Ascending aorta (tissue), 2 donors: Measurements from ENCODE around the gene OR52E2. TPM values are rescaled to one million over a fixed set of nuclear protein-coding genes. Genes with fewer than 3 reads are reported as not detected.

Experiments used
- DNase-seq, 2 donors: peaks; one replicate each; pipeline ENCODE4 v3.0.0-alpha.2; 2019; ENCODE audit warnings: low spot score in 2 of 2
- H3K27ac ChIP-seq, 2 donors: fragments of 200-600 bp; sonication (generic); one replicate each; pipeline ENCODE4 v1.5.1; 2016 to 2017; ENCODE audit warnings: mild to moderate bottlenecking in 1 of 2
- H3K27me3 ChIP-seq: fragments of 200-600 bp; sonication (generic); one replicate; pipeline ENCODE4 v1.5.1; 2017
- H3K36me3 ChIP-seq, 2 donors: fragments of 200-600 bp; sonication (generic); one replicate each; pipeline ENCODE4 v1.5.1; 2016
- H3K4me1 ChIP-seq, 2 donors: fragments of 200-600 bp; sonication (generic); one replicate each; pipeline ENCODE4 v1.5.1; 2016 to 2017; ENCODE audit warnings: mild to moderate bottlenecking in 1 of 2
- H3K4me3 ChIP-seq, 2 donors: fragments of 200-600 bp; sonication (generic); one replicate each; pipeline ENCODE4 v1.5.1; 2016 to 2017; ENCODE audit warnings: mild to moderate bottlenecking in 1 of 2
- H3K9me3 ChIP-seq, 2 donors: fragments of 200-600 bp; sonication (generic); one replicate each; pipeline ENCODE4 v1.5.1; 2016
- CTCF ChIP-seq, 3 experiments: fragments of 200-600 bp in 2 of 3; fragments of 450-650 bp in 1 of 3; sonication (generic) in 2 of 3; IDR thresholded peaks; one replicate each; pipeline ENCODE4 v1.5.1; 2016 to 2019; ENCODE audit warnings: antibody characterized with exemption in 3 of 3, mild to moderate bottlenecking in 1 of 3, moderate library complexity in 1 of 3
- intact Hi-C: fragments of 100-400 bp; cut with DNase I; formaldehyde crosslinking; loops from one replicate; pipeline ENCODE4 v1.15.1; 2023
- total RNA-seq: library from RNA; depleted of rRNA; stranded (reverse); fragments of >200 nt; gene quantifications from one replicate; pipeline ENCODE4 v1.1.0, GENCODE V29; 2016

The OR52E2 gene
- total RNA-seq, 1 donor from 2014 or later: not detected

- intact Hi-C loops: no loop called here
- H3K9me3 ChIP-seq: peaks cover 0 to 9% of the 10 kb centered on the region in 2 donors
Measured at GRCh38 chr11:5021996-5022395, 37.4 kb downstream of the OR52E2 start.

DNA sequence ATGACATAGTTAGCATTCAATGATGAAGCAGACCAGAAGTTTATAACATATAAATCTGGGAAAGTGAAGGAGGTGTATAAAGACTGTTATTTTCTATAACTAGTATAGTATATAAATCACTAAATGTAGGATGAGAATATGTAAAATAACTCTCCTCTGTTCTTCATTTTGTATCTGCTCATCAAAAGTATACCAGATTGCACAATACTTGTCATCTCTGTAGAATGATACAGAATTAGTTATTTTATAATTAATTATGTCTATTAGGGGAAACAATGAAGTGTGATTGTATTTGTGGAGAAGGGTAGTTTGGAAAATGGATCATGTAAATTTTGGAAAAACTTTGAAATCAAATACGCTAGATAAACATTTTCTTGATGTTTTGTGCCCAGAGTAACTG, 46.4 kb downstream of the OR52E2 start:
- H3K4me3 ChIP-seq: no peak overlapping the region
- no peak overlapping the region for H3K27ac ChIP-seq
- no peak for TF ChIP-seq CTCF (IDR thresholded peaks at IDR 0.05)
- intact Hi-C loops: no loop called here
- DNase-seq: no peak
- H3K9me3 ChIP-seq: no peaks in the 10 kb centered on the region
- H3K4me1 ChIP-seq: no peaks in the 10 kb centered on the region
- H3K36me3 ChIP-seq: no peaks in the 10 kb centered on the region
- no peaks in the 10 kb centered on the region for H3K27me3 ChIP-seq

More at GRCh38 chr11:5021996-5022395, 37.4 kb downstream of the OR52E2 start:
- no peaks in the 10 kb centered on the region for H3K4me1 ChIP-seq
- no peaks in the 10 kb centered on the region for H3K27me3 ChIP-seq
- no peak for DNase-seq
- H3K36me3 ChIP-seq: no peaks in the 10 kb centered on the region
- no peak overlapping the region for H3K4me3 ChIP-seq
- no peak for TF ChIP-seq CTCF (IDR thresholded peaks at IDR 0.05)
- H3K27ac ChIP-seq: no peak overlapping the region

DNA sequence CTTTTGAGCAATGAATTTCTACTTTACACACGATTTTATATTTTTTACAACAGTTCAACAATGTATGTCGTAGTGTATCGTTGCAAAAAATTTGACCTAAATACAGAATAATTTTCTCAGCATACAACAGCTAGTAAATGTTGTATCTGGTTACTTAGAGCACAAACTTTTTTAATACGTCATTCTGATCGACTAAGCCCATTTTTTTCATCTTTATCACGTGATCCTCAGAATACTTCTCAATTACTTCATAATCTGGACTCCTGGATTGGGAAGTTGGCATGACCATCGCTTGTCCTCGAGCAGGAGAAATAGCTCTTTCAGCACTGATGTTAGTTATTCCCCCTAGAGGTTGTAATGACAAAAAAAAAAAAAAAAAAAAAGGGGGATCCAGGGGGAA, 48.2 kb downstream of the OR52E2 start:
- Histone ChIP-seq H3K9me3 (no peaks in the 10 kb centered on the region), H3K4me3 (no peak overlapping the region), H3K27ac (no peak overlapping the region), H3K4me1 (no peaks in the 10 kb centered on the region), H3K27me3 (no peaks in the 10 kb centered on the region), H3K36me3 (no peaks in the 10 kb centered on the region)
- no peak for TF ChIP-seq CTCF (IDR thresholded peaks at IDR 0.05)
- DNase-seq: no peak
- intact Hi-C loops: no loop called here

Other genes starting within 250 kb of the OR52E2 start
- not detected for gene OR51F2, start 238.3 kb downstream of the OR52E2 start, total RNA-seq
- not detected for gene OR51S1, start 210.4 kb downstream of the OR52E2 start, total RNA-seq
- gene OR51T1, start 177.7 kb downstream of the OR52E2 start, total RNA-seq: not detected
- not detected for gene OR51A7, start 155.8 kb downstream of the OR52E2 start, total RNA-seq
- gene OR51G2, start 140.3 kb downstream of the OR52E2 start, total RNA-seq: not detected
- not detected for gene OR51G1, start 135.3 kb downstream of the OR52E2 start, total RNA-seq
- not detected for gene OR51A4, start 112.0 kb downstream of the OR52E2 start, total RNA-seq
- not detected for gene OR51A2, start 103.9 kb downstream of the OR52E2 start, total RNA-seq
- gene OR51L1, start 64.8 kb downstream of the OR52E2 start, total RNA-seq: not detected
- gene OR52J3, start 13.1 kb downstream of the OR52E2 start, total RNA-seq: not detected
- gene OR52E1, start 9.9 kb upstream of the OR52E2 start, total RNA-seq: not detected
- gene OR52A5, start 78.7 kb upstream of the OR52E2 start, total RNA-seq: not detected
- not detected for gene OR52A1, start 95.1 kb upstream of the OR52E2 start, total RNA-seq
- not detected for gene OR51V1, start 141.1 kb upstream of the OR52E2 start, total RNA-seq
- 1,146 TPM for gene HBB, start 167.4 kb upstream of the OR52E2 start, total RNA-seq
- not detected for gene HBD, start 174.9 kb upstream of the OR52E2 start, total RNA-seq
- not detected for gene HBG1, start 190.2 kb upstream of the OR52E2 start, total RNA-seq
- gene HBG2, start 195.2 kb upstream of the OR52E2 start, total RNA-seq: not detected
- not detected for gene HBE1, start 210.3 kb upstream of the OR52E2 start, total RNA-seq
- gene OR51B4, start 242.3 kb upstream of the OR52E2 start, total RNA-seq: not detected